Stimulated activated CD8-positive, alpha-beta memory T cell treated with anti-CD3 and anti-CD28 coated beads, Interleukin-15, amount 100 ng/mL, for 1 hour (primary cell): ENCODE results near the gene CHCHD3.

Source experiments
- DNase-seq: peaks from one replicate; pipeline ENCODE4 v3.0.0-alpha.2; 2020; ENCODE audit warnings: low read depth

CHCHD3 gene

GRCh38 chr7:132806834-132807233 lies 275.1 kb downstream of the CHCHD3 start:
- no peak for DNase-seq

DNA sequence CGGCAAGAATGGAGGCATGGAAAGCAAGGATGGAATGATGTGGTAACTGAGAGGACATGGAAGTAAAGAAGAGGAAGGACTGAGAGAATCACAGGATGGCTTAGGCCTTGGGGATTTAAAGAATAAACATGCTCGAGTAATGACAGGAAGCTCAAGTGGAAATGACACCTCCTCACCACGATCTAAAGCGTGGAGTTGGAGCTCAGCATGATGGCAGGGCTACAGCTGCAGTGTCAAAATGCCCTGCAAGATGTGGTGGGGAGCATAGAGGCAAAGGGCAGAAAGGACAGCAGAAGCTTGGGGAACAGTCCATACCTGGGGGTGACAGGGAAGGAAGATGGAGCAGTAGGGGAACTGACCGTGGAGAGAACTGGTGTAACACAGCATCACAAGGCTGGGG lies 276.1 kb downstream of the CHCHD3 start:
- DNase-seq: no peak

- no peak for DNase-seq
Measured at GRCh38 chr7:132804849-132805485, 276.9 kb downstream of the CHCHD3 start.

DNA sequence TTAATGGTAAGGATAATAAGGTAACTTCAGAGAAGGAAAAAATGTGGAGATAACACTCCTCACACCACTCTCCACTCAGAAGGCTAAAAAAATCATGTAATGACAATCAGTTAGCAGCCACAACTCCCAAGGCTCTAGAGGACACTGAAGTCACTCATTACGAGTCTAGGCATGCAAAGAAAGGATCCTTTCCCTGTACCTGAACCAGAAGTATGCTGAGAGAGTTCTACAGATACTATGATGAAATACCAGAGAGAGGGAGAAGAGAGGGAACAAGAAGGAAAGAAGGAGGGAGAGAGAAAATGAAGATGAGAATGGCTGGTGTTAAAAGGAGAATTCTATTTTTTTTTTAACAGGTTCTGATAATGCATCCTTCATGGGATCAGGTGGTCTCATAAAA lies 281.4 kb downstream of the CHCHD3 start:
- DNase-seq: no peak

- DNase-seq: no peak
Measured at GRCh38 chr7:132799081-132799413, 282.8 kb downstream of the CHCHD3 start.

GRCh38 chr7:132797152-132797551 lies 284.7 kb downstream of the CHCHD3 start:
- DNase-seq: no peak

- DNase-seq: no peak
Measured at GRCh38 chr7:132793474-132793873, 288.4 kb downstream of the CHCHD3 start.

- DNase-seq: no peak
Measured at GRCh38 chr7:132791036-132791435, 290.9 kb downstream of the CHCHD3 start.

DNA sequence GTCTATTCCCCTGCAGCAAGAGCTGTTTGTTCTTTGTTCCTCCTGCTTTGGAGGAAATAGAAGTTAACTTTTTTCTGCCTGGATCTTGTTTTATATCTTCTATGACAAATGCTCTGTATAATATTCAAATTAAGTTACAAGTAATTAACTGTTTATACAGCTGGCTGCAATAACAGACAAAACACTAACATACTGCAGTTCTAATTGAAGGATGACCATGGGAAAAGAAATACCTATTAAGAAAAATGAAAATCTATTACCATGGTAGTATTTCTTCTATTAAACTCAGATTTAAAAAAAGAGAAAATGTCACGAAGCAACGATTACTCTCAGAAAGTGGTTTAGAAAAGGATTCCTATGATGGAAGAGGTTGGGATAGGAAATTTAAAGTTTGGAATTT lies 291.8 kb downstream of the CHCHD3 start:
- no peak for DNase-seq

DNA sequence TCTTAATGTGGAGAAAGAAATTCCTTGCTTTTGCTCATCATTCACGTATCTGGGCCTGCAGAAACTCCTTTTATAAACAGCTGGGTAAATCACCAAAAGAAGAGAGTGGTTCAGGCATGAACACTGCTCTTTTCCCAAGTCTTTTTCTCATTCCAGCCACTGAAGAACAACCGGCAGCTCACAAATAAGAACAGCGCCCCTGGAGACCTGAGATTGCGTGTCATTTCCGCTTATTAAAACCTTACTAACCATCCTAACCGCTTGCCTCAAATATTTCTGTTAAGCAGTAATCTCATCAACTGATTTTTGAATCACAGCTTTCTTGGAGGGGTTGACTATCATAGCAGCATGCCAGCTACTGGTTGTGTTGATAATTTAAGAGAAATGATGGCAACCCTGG lies 292.6 kb downstream of the CHCHD3 start:
- no peak for DNase-seq

DNA sequence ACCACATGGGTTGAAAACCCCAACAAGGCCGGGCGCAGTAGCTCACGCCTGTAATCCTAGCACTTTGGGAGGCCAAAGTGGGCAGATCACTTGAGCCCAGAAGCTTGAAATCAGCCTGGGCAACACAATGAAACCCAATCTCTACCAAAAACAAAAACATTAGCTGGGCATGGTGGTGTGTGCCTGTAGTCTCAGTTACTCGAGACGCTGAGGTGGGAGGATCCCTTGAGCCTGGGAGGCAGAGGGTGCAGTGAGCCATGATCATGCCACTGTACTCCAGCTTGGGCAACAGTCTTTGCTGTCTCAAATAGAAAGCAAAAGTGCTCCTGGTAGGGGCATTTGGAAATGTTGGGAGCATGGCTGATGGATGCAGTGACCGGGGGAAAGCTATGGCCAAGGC lies 296.0 kb downstream of the CHCHD3 start:
- DNase-seq: no peak

GRCh38 chr7:132784406-132784805 lies 297.5 kb downstream of the CHCHD3 start:
- DNase-seq: no peak

- DNase-seq: no peak
Measured at GRCh38 chr7:132783824-132784223, 298.1 kb downstream of the CHCHD3 start.

DNA sequence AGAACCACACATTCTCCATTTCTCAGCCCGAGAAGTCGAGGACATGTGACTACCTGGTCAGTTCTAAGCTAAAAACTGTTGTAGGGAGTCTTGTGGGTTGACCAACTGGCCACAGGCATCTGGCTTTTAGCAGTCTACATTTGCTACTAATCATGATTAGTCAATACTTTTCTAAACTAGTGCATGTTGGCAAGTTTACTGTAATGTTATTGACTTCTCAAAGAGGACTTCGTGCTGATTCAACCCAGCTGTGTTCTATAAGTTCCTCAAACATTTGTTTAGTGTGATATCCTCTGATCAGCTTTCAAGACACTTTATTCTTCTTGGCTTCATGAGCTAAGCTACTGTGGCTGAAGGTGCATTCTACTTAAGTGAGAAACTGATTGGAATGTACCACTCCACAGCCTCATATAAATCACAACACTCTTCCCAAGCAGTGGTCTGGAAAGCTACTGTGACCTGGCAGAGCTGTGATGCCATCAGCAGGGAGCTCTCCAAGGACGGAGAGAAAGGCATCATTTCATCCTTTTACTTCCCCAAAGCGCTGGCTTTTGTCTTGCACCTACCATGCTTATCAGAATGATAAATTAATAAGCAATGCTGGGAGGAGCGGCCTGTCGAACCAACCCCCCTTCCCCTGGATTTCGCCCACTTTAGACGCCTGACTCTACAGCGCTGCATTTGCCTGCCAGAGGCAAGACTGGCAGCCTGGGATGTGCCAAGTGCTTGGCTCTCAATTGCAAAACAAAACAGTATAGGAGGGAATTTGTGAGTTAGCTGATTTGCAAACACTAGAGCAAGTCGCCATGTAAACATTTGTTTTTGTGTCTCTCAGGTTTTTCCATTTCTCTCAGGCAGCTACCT lies 298.9 kb downstream of the CHCHD3 start:
- DNase-seq: no peak

DNA sequence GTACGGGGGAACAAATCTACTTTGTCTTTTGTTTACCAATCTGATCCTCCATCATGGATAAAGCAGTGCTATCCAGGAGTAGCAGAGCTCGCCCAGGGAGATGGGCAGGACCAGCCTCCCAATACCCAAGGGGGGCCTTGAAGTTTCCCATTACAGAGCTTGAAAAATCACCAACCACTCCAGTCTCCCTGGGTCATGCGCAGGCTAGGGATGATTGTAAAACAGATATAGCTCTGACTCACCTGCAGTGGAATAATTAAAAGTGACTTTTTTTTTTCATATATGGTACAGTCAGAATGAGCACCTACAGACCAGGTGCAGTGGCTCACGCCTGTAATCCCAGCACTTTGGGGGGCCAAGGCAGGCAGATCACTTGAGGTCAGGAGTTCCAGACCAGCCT lies 301.1 kb downstream of the CHCHD3 start:
- no peak for DNase-seq

GRCh38 chr7:132779164-132779563 lies 302.7 kb downstream of the CHCHD3 start:
- DNase-seq: no peak

- no peak for DNase-seq
Measured at GRCh38 chr7:132778761-132779160, 303.1 kb downstream of the CHCHD3 start.

DNA sequence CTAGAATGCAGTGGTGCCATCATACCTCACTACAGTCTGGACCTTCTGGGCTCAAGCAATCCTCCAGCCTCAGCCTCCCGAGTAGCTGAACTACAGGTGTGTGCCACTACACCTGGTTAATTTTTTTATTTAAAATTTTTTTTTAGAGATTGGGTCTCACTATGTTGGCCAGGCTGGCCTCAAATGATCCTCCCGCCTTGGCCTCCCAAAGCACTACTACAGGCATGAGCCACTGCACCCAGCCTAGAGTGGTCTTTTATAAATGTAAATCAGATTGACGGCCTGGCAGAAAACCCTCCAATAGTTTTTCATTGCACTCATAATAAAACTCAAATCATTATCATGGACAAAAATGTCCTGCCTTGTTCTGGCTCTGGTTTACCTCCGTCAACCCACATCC lies 303.9 kb downstream of the CHCHD3 start:
- DNase-seq: no peak

- DNase-seq: no peak
Measured at GRCh38 chr7:132777414-132777813, 304.5 kb downstream of the CHCHD3 start.

GRCh38 chr7:132776048-132776620 lies 305.8 kb downstream of the CHCHD3 start:
- DNase-seq: no peak

DNA sequence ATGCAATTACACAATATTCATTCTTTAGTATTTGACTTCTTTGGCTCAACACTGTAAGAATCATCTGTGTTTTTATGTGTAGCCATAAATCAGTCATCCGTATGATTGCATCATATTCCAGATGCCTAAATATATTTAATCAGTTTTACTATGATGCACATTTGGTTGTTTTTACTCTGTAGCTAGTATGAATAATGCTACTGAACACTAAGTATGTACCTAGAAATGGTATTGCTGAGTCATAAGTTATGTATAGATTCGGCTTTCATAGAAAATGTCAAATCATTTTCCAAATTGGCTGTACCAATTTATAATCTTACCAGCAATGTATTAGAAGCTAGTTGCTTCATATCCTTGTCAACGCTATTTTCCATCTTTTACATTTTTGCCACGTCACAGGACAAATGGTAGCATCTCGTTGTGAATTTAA lies 308.3 kb downstream of the CHCHD3 start:
- DNase-seq: no peak

DNA sequence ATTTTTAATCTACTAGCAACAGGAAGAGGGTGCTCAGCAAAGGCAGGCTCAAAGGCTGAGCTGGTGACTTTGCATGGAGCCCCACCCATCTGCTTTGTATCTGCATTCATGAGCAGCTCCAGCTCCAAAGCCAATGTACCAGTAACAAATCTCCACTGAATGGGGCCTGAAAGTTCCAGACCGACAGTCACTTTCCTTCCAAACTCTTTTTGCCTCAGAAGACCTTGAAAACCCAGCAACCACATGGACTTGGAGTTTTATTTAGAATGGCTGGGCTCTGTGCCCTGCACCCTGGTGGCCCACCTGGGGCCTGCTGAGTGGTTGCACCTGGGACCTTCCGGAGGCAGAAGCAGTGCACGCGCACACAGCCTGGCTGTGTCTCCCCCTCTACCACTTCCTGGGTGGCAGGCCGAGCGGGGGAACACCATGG lies 310.6 kb downstream of the CHCHD3 start:
- DNase-seq: no peak

DNA sequence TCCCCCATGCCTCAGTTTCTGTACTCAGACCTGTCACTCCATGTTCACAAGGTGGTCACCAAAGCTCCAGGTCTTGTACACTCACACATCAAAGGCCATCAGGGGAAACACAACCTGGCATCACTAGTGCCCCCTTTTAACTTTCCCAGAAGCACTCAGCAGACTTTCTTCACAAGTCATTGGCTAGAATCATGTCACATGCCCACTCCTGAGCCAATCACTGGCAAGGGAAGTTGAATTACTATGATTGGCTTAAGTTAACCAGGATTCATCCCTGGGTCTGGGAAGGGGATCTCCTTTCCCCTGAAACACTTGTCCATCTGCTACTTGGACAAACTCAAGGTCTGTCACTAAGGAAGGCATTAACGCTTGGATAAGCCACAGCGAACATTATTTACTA lies 311.8 kb downstream of the CHCHD3 start:
- no peak for DNase-seq
